ENCODE measurements around the gene GTF2H1. TPM values are rescaled to one million over a fixed set of nuclear protein-coding genes. Genes with fewer than 3 reads are reported as not detected.

GTF2H1 gene
- total RNA-seq, 2 donors from 2014 or later = 34.8 to 89.0 TPM

DNA sequence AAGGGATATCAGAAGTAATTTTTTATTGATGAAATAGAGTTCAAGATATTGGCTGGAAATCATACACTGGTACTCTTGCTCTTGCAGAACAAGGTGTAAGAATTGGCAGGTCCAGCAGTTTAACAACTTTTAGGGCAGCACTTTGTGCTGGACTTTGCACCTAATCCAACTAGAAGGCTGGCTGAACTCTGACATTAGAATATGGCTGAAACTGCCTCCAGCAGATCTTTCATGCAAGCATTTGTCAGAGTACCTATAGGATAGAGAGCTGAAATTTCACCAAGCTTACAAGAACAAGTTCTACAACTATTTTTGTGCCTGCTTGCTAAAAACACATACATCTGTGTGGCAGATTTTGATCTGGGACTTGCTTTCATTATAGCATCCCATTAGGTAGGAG, 17.6 kb upstream of the GTF2H1 start:
- intact Hi-C loops (cut with DNase I) = no loop called here
- Histone ChIP-seq H3K4me1 (replicated peaks) (no peaks in the 10 kb centered on the region), H3K9me3 (no peaks in the 10 kb centered on the region), H3K36me3 (no peaks in the 10 kb centered on the region), H3K4me3 (no peak overlapping the region), H3K27ac (no peak overlapping the region), H3K27me3 (replicated peaks; ENCODE audit: insufficient read depth) (no peaks in the 10 kb centered on the region)
- TF ChIP-seq POLR2AphosphoS5 (IDR thresholded peaks at IDR 0.05) (no peak), POLR2A (IDR thresholded peaks at IDR 0.05) (no peak)
- TF ChIP-seq, protein P1, sequence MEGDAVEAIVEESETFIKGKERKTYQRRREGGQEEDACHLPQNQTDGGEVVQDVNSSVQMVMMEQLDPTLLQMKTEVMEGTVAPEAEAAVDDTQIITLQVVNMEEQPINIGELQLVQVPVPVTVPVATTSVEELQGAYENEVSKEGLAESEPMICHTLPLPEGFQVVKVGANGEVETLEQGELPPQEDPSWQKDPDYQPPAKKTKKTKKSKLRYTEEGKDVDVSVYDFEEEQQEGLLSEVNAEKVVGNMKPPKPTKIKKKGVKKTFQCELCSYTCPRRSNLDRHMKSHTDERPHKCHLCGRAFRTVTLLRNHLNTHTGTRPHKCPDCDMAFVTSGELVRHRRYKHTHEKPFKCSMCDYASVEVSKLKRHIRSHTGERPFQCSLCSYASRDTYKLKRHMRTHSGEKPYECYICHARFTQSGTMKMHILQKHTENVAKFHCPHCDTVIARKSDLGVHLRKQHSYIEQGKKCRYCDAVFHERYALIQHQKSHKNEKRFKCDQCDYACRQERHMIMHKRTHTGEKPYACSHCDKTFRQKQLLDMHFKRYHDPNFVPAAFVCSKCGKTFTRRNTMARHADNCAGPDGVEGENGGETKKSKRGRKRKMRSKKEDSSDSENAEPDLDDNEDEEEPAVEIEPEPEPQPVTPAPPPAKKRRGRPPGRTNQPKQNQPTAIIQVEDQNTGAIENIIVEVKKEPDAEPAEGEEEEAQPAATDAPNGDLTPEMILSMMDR (IDR thresholded peaks at IDR 0.05) = no peak
- no peak for DNase-seq (ENCODE audit: low spot score)

DNA sequence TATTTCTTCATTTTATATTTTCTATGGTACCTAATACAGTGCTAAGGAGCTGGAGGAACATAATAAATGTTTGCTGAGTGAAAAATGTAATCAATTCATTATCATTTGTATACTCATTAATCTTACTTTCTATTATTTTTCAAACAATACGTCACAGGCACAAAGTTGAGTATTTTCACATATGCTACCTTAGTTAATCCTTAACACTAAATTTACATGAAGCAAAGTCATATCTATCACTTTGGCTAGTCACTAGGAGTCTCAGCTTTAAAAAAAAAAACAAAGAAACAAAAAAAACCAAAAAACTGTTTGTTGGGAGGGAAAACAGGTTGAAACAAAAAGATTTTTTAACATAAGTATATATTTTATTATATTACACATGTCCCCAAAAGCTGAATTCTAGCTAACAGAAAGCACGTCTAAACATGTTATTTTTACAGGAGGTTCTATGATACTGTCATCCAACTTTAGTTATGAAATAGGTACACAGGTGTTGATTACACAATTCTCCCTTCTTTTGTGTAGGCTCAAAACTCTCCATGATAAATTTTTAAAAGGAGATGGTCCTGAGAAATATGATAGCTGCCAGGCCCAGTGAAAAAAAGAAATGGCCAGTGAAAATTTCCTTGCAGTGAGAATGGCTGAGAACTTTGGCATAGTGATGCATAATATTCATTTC, 14.8 kb upstream of the GTF2H1 start:
- intact Hi-C loops (cut with DNase I) = no loop called here
- TF ChIP-seq POLR2A (IDR thresholded peaks at IDR 0.05) (no peak), POLR2AphosphoS5 (IDR thresholded peaks at IDR 0.05) (no peak)
- TF ChIP-seq, protein P1 (IDR thresholded peaks at IDR 0.05) = no peak
- H3K36me3 ChIP-seq = no peaks in the 10 kb centered on the region

DNA sequence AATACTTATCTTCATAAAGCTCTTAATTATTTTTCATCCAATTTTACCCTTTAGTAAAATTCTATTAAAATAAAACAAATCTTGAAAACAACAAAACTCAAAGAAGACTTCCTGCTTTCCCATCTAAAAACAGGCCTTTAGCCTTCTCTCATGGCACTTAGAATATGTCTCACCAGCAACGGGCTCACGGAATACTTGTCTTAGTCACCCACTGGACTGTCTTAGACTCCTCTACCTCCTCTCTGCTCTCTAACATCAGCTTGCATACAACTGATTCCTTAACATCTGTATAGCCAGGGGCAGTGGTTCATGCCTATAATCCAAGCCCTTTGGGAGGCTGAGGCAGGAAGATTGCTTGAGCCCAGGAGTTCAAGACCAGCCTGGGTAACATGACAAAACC, 14.1 kb upstream of the GTF2H1 start:
- no peaks in the 10 kb centered on the region for H3K36me3 ChIP-seq
- 97% methylated on average over 2 of the region's 2 CpGs for WGBS
- H3K9me3 ChIP-seq = no peaks in the 10 kb centered on the region
- H3K4me3 ChIP-seq = no peak overlapping the region
- TF ChIP-seq POLR2A (IDR thresholded peaks at IDR 0.05) (no peak), POLR2AphosphoS5 (IDR thresholded peaks at IDR 0.05) (no peak)
- TF ChIP-seq, protein P1 (IDR thresholded peaks at IDR 0.05) = no peak
- no peaks in the 10 kb centered on the region for H3K4me1 ChIP-seq (replicated peaks)
- intact Hi-C loops (cut with DNase I) = no loop called here
- DNase-seq (ENCODE audit: low spot score) = no peak
- no peak overlapping the region for H3K27ac ChIP-seq
- H3K27me3 ChIP-seq (replicated peaks; ENCODE audit: insufficient read depth) = no peaks in the 10 kb centered on the region

More for the DNA sequence above, 14.8 kb upstream of the GTF2H1 start:
- 78% methylated on average over 2 of the region's 2 CpGs for WGBS
- no peak overlapping the region for H3K4me3 ChIP-seq
- DNase-seq (ENCODE audit: low spot score) = no peak
- no peak overlapping the region for H3K27ac ChIP-seq
- no peaks in the 10 kb centered on the region for H3K4me1 ChIP-seq (replicated peaks)
- no peaks in the 10 kb centered on the region for H3K27me3 ChIP-seq (replicated peaks; ENCODE audit: insufficient read depth)
- no peaks in the 10 kb centered on the region for H3K9me3 ChIP-seq

DNA sequence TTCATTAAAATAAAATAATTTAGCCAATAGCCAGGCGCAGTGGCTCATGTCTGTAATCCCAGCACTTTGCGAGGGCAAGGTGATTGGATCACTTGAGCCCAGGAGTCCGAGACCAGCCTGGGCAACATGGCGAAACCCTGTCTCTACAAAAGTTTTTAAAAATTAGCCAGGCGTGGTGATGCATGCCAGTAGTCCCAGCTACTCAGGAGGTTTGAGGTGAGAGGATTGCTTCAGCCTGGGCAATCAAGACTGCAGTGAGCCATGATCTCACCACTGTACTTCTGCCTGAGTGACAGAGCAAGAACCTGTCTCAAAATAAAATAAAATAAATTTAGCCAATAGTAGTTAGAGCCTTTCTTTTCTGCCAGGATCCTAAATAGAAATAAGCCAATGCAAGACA, 12.7 kb upstream of the GTF2H1 start:
- H3K9me3 ChIP-seq = no peaks in the 10 kb centered on the region

More for the DNA sequence above, 12.7 kb upstream of the GTF2H1 start:
- intact Hi-C loops (cut with DNase I) = no loop called here
- Histone ChIP-seq H3K27ac (no peak overlapping the region), H3K36me3 (no peaks in the 10 kb centered on the region), H3K27me3 (replicated peaks; ENCODE audit: insufficient read depth) (no peaks in the 10 kb centered on the region), H3K4me3 (no peak overlapping the region), H3K4me1 (replicated peaks) (no peaks in the 10 kb centered on the region)
- 95% methylated on average over 5 of the region's 5 CpGs for WGBS
- no peak for TF ChIP-seq POLR2A (IDR thresholded peaks at IDR 0.05)
- TF ChIP-seq POLR2AphosphoS5 (IDR thresholded peaks at IDR 0.05) = no peak
- TF ChIP-seq, protein P1 (IDR thresholded peaks at IDR 0.05) = no peak
- DNase-seq (ENCODE audit: low spot score) = no peak
